Keratinocyte (primary cell): ENCODE results near the gene HMGB2. TPM values are rescaled to one million over a fixed set of nuclear protein-coding genes. Genes with fewer than 3 reads are reported as not detected.

Experiments
- DNase-seq: peaks from one replicate; pipeline ENCODE4 v3.0.0-alpha.2; 2011; ENCODE audit warnings: low read depth, missing footprints, low spot score
- FAIRE-seq: peaks from 2 replicates; lab custom pipeline; 2011; peaks lifted over from hg19 to GRCh38; lab: Jason Lieb, UNC
- H2AFZ ChIP-seq: 2 replicates; pipeline ENCODE4 v1.6.0; 2012; ENCODE audit warnings: low read length, control low read depth, inconsistent platforms; ENCODE audit not compliant: control insufficient read depth
- H3K27ac ChIP-seq: 2 replicates; pipeline ENCODE4 v1.5.1; 2011; ENCODE audit warnings: low read length; ENCODE audit not compliant: control insufficient read depth, insufficient read depth
- H3K27me3 ChIP-seq: 3 replicates; pipeline ENCODE4 v1.6.0; 2011; ENCODE audit warnings: low read length; ENCODE audit not compliant: control insufficient read depth, insufficient read depth; ENCODE audit errors: extremely low read depth
- H3K36me3 ChIP-seq, 2 experiments: 2 replicates in 1 of 2; 3 replicates in 1 of 2; pipeline ENCODE4 v1.5.1; 2011; ENCODE audit warnings: low read length in 2 of 2, mild to moderate bottlenecking in 1 of 2; ENCODE audit not compliant: control insufficient read depth in 2 of 2, insufficient read depth in 2 of 2; ENCODE audit errors: extremely low read depth in 1 of 2
- H3K4me1 ChIP-seq: 3 replicates; pipeline ENCODE4 v1.5.1; 2011; ENCODE audit warnings: low read length; ENCODE audit not compliant: control insufficient read depth, insufficient read depth; ENCODE audit errors: extremely low read depth
- H3K4me2 ChIP-seq: 3 replicates; pipeline ENCODE4 v1.6.0; 2011; ENCODE audit warnings: low read depth, low read length; ENCODE audit not compliant: control insufficient read depth, insufficient read depth; ENCODE audit errors: extremely low read depth
- H3K4me3 ChIP-seq, 3 experiments: fragments of 200-600 bp in 1 of 3; sonication (generic) in 1 of 3; 2 replicates in 2 of 3; 3 replicates in 1 of 3; pipeline ENCODE4 v1.5.1; 2011 to 2016; ENCODE audit warnings: low read length in 3 of 3, mild to moderate bottlenecking in 3 of 3, control low read depth in 2 of 3, inconsistent platforms in 1 of 3, low read depth in 1 of 3, mixed read lengths in 1 of 3, mixed run types in 1 of 3, moderate library complexity in 1 of 3; ENCODE audit not compliant: control insufficient read depth in 2 of 3, insufficient read depth in 2 of 3; ENCODE audit errors: extremely low read depth in 1 of 3
- H3K79me2 ChIP-seq: 2 replicates; pipeline ENCODE4 v1.6.0; 2012; ENCODE audit warnings: low read length; ENCODE audit not compliant: control insufficient read depth, insufficient read depth
- H3K9ac ChIP-seq: 3 replicates; pipeline ENCODE4 v1.6.0; 2011; ENCODE audit warnings: low read length; ENCODE audit not compliant: control insufficient read depth, insufficient read depth; ENCODE audit errors: extremely low read depth
- H3K9me1 ChIP-seq: 3 replicates; pipeline ENCODE4 v1.6.0; 2011; ENCODE audit warnings: low read length; ENCODE audit not compliant: control insufficient read depth, insufficient read depth; ENCODE audit errors: extremely low read depth
- H3K9me3 ChIP-seq: 2 replicates; pipeline ENCODE4 v1.5.1; 2012; ENCODE audit warnings: low read depth, low read length; ENCODE audit not compliant: control insufficient read depth
- H4K20me1 ChIP-seq: 3 replicates; pipeline ENCODE4 v1.6.0; 2011; ENCODE audit warnings: low read length; ENCODE audit not compliant: control insufficient read depth, insufficient read depth; ENCODE audit errors: extremely low read depth
- CTCF ChIP-seq, 3 experiments: IDR thresholded peaks in 1 of 3; conservative IDR thresholded peaks in 1 of 3; optimal IDR thresholded peaks in 1 of 3; 2 replicates in 2 of 3; 3 replicates in 1 of 3; pipeline versions ENCODE3 to v1.5.1; 2011; ENCODE audit warnings: low read length in 3 of 3, mild to moderate bottlenecking in 3 of 3, moderate library complexity in 2 of 3, control low read depth in 1 of 3, inconsistent platforms in 1 of 3; ENCODE audit not compliant: insufficient read depth in 2 of 3; ENCODE audit errors: extremely low read depth in 1 of 3
- EZH2 ChIP-seq: IDR thresholded peaks from one replicate; pipeline ENCODE4 v1.6.1; 2012; ENCODE audit warnings: inconsistent platforms, mild to moderate bottlenecking, low read length, moderate library complexity
- dilution Hi-C: fragments of 300-500 bp; cut with MboI; formaldehyde crosslinking; loops from one replicate; pipeline ENCODE4 v1.7.0; 2020; ENCODE audit warnings: low sequenced_read_pairs; ENCODE audit not compliant: extremely low pct_ligation_motif_present
- polyA plus RNA-seq, 5 experiments: library from polyadenylated mRNA; depleted of rRNA in 3 of 5; stranded (reverse) in 3 of 5; stranded (forward) in 1 of 5; unstranded in 1 of 5; fragments of >200 nt; gene quantifications; 1 replicate in 1 of 5; 2 replicates in 3 of 5; 3 replicates in 1 of 5; pipeline versions ENCODE4 v1.2.1 to v1.2.3, GENCODE V29; 2011 to 2012; ENCODE audit warnings: missing spikeins in 2 of 5, low read depth in 1 of 5, low replicate concordance in 1 of 5

The HMGB2 gene
- polyA plus RNA-seq, 1 donor (not counting 4 experiments of a cell fraction or from before 2014, with no cell fraction given): 55.9 TPM

- H3K36me3 ChIP-seq: no peaks in the 10 kb centered on the region
- H3K27ac ChIP-seq: no peak overlapping the region
- no peak overlapping the region for H3K4me2 ChIP-seq
- dilution Hi-C loops: no loop called here
- no peaks in the 10 kb centered on the region for H3K27me3 ChIP-seq
- H2AFZ ChIP-seq: no peak overlapping the region
- DNase-seq: no peak
- no peaks in the 10 kb centered on the region for H3K79me2 ChIP-seq
- no peaks in the 10 kb centered on the region for H3K4me1 ChIP-seq
- TF ChIP-seq CTCF (optimal IDR thresholded peaks at IDR 0.05 in 1 of 3, IDR thresholded peaks at IDR 0.05 in 1 of 3, conservative IDR thresholded peaks at IDR 0.05 in 1 of 3; ENCODE audit: extremely low read depth in 1 of 3, insufficient read depth in 2 of 3, low read length in 3 of 3) (no peak), EZH2 (no peak)
- no peaks in the 10 kb centered on the region for H4K20me1 ChIP-seq
- H3K9me1 ChIP-seq: no peaks in the 10 kb centered on the region
- no peak overlapping the region for H3K9ac ChIP-seq
- peaks cover 5% of the 10 kb centered on the region for H3K9me3 ChIP-seq
- H3K4me3 ChIP-seq: no peak overlapping the region
- no peak for FAIRE-seq
These were observed 49.7 kb downstream of the HMGB2 start for GRCh38 chr4:173284463-173284862.

GRCh38 chr4:173282626-173283025, 51.5 kb downstream of the HMGB2 start:
- Histone ChIP-seq H3K4me2 (no peak overlapping the region), H3K4me3 (no peak overlapping the region)

More at GRCh38 chr4:173282626-173283025, 51.5 kb downstream of the HMGB2 start:
- Histone ChIP-seq H3K27me3 (no peaks in the 10 kb centered on the region), H3K4me1 (no peaks in the 10 kb centered on the region), H4K20me1 (no peaks in the 10 kb centered on the region), H3K79me2 (no peaks in the 10 kb centered on the region), H3K27ac (no peak overlapping the region), H3K9me1 (no peaks in the 10 kb centered on the region), H2AFZ (no peak overlapping the region), H3K9me3 (peaks cover 4% of the 10 kb centered on the region), H3K36me3 (no peaks in the 10 kb centered on the region), H3K9ac (no peak overlapping the region)
- FAIRE-seq (no peak), DNase-seq (no peak)
- TF ChIP-seq CTCF (optimal IDR thresholded peaks at IDR 0.05 in 1 of 3, IDR thresholded peaks at IDR 0.05 in 1 of 3, conservative IDR thresholded peaks at IDR 0.05 in 1 of 3; ENCODE audit: extremely low read depth in 1 of 3, insufficient read depth in 2 of 3, low read length in 3 of 3) (no peak), EZH2 (no peak)
- dilution Hi-C loops: no loop called here
